HEK293T (cell line): ENCODE measurements around the gene RFLNA.

Experiments used
- CTCF ChIA-PET: fragments of 350-600 bp; formaldehyde crosslinking; extraction: SDS; loops from one replicate; lab custom pipeline; 2021; ENCODE audit warnings: antibody characterized with exemption, inconsistent platforms; lab: Yijun Ruan, JAX
- POLR2A ChIA-PET: fragments of 350-600 bp; formaldehyde crosslinking; extraction: SDS; loops from one replicate; lab custom pipeline; 2020; ENCODE audit warnings: antibody characterized with exemption, inconsistent platforms; lab: Yijun Ruan, JAX
- DNase-seq: peaks from one replicate; pipeline ENCODE4 v3.0.0; 2012; ENCODE audit warnings: mixed read lengths; ENCODE audit errors: extremely low spot score
- ARNT ChIP-seq: fragments of 450-650 bp; IDR thresholded peaks from 2 replicates; pipeline ENCODE4 v1.6.1; 2017; ENCODE audit warnings: mild to moderate bottlenecking
- BHLHE40 ChIP-seq: fragments of 450-650 bp; IDR thresholded peaks from 2 replicates; pipeline ENCODE4 v1.6.1; 2016; ENCODE audit warnings: mild to moderate bottlenecking, moderate library complexity, borderline replicate concordance
- CTBP1 ChIP-seq: fragments of 450-650 bp; IDR thresholded peaks from 2 replicates; pipeline ENCODE4 v1.6.1; 2016; ENCODE audit warnings: borderline replicate concordance
- ELF4 ChIP-seq: fragments of 450-650 bp; IDR thresholded peaks from 2 replicates; pipeline ENCODE4 v1.6.1; 2017; ENCODE audit warnings: antibody characterized with exemption
- FOXA1 ChIP-seq: fragments of 450-650 bp; IDR thresholded peaks from 2 replicates; pipeline ENCODE4 v1.6.1; 2016; ENCODE audit warnings: mild to moderate bottlenecking
- FOXK2 ChIP-seq: fragments of 450-650 bp; IDR thresholded peaks from 2 replicates; pipeline ENCODE4 v1.6.1; 2016; ENCODE audit warnings: mild to moderate bottlenecking
- FOXM1 ChIP-seq: fragments of 450-650 bp; IDR thresholded peaks from 2 replicates; pipeline ENCODE4 v1.6.1; 2017; ENCODE audit warnings: mild to moderate bottlenecking, borderline replicate concordance
- HDGF ChIP-seq: fragments of 450-650 bp; IDR thresholded peaks from 2 replicates; pipeline ENCODE4 v1.6.1; 2017; ENCODE audit warnings: antibody characterized with exemption, borderline replicate concordance
- L3MBTL2 ChIP-seq: fragments of 450-650 bp; conservative IDR thresholded peaks from 2 replicates; pipeline ENCODE4 v1.6.1; 2016; ENCODE audit warnings: mild to moderate bottlenecking
- LEF1 ChIP-seq: fragments of 450-650 bp; IDR thresholded peaks from 2 replicates; pipeline ENCODE4 v1.6.1; 2017; ENCODE audit warnings: mild to moderate bottlenecking, borderline replicate concordance
- NFRKB ChIP-seq: fragments of 450-650 bp; IDR thresholded peaks from 2 replicates; pipeline ENCODE4 v1.6.1; 2016; ENCODE audit warnings: mild to moderate bottlenecking, moderate library complexity
- PKNOX1 ChIP-seq: fragments of 450-650 bp; IDR thresholded peaks from 2 replicates; pipeline ENCODE4 v1.6.1; 2016
- SP1 ChIP-seq: fragments of 450-650 bp; IDR thresholded peaks from 2 replicates; pipeline ENCODE4 v1.6.1; 2017
- SUZ12 ChIP-seq: fragments of 450-650 bp; IDR thresholded peaks from 2 replicates; pipeline ENCODE4 v1.6.1; 2016; ENCODE audit warnings: mild to moderate bottlenecking
- TARDBP ChIP-seq: fragments of 450-650 bp; IDR thresholded peaks from 2 replicates; pipeline ENCODE4 v1.6.1; 2016
- ZNF384 ChIP-seq: fragments of 450-650 bp; IDR thresholded peaks from 2 replicates; pipeline ENCODE4 v1.6.1; 2016

RFLNA gene

DNA sequence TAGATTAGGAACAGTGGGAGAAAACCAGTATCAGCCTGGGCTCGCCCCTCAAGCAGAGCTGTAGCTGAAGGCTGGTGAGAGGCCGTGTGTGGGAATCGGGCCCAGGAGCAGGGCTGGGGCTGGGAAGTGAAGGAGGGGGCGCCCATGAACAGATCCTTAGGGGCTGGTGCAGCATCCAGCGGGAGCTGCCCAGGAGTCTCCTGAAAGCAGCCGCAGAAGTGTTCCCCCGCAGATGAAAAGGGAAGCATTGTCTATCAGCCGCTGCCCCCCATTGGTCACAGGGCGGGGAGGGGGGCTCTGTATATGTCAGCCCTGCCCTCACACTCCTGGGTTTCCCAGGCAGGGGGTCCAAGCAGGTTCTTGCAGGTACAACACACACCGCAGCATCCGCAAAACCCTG lies 15.6 kb upstream of the RFLNA start:
- POLR2A ChIA-PET: no interaction called here
- no peak for TF ChIP-seq ZNF384
- TF ChIP-seq CTBP1: no peak
- no peak for TF ChIP-seq PKNOX1
- TF ChIP-seq LEF1: no peak
- TF ChIP-seq SP1: no peak
- TF ChIP-seq FOXM1: no peak
- no peak for TF ChIP-seq L3MBTL2
- no peak for TF ChIP-seq NFRKB
- no peak for TF ChIP-seq BHLHE40
- DNase-seq: no peak
- CTCF ChIA-PET: no interaction called here

- ChIA-PET POLR2A (no interaction called here), CTCF (no interaction called here)
- no peak for DNase-seq
- TF ChIP-seq TARDBP (no peak), L3MBTL2 (no peak), LEF1 (no peak), ELF4 (no peak), ZNF384 (no peak), SUZ12 (no peak), PKNOX1 (no peak), SP1 (no peak), FOXA1 (no peak), NFRKB (no peak), HDGF (no peak), ARNT (no peak), BHLHE40 (no peak), CTBP1 (no peak), FOXM1 (no peak), FOXK2 (no peak)
Measured at GRCh38 chr12:124279846-124280360, 15.0 kb upstream of the RFLNA start.

DNA sequence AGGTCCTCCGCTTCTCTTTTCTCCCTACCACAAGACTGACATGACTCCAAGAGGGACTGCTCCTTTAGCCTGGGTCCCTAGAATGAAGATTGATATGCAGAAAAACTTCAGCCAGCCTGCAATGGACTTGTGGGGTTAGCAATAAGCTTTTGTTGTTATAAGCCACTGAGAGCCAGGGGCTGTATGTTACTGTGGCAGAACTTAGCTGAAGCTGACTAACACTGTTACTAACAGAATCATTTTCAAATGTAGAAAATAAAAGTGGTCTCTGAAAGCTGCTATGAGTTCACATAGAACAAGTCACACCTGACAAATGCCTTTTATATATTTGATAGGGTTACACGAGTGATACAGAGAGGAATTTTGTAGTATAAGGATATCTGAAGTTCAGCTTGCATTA lies 13.6 kb upstream of the RFLNA start:
- ChIA-PET CTCF (no interaction called here), POLR2A (no interaction called here)
- no peak for DNase-seq
- no peak for TF ChIP-seq CTBP1
- no peak for TF ChIP-seq TARDBP
- no peak for TF ChIP-seq NFRKB
- no peak for TF ChIP-seq LEF1
- no peak for TF ChIP-seq FOXA1
- TF ChIP-seq ARNT: no peak
- TF ChIP-seq FOXK2: no peak
- TF ChIP-seq FOXM1: no peak
- TF ChIP-seq HDGF: no peak
- no peak for TF ChIP-seq SUZ12
- no peak for TF ChIP-seq BHLHE40
- no peak for TF ChIP-seq ZNF384
- TF ChIP-seq L3MBTL2: no peak
- TF ChIP-seq PKNOX1: no peak
- no peak for TF ChIP-seq SP1
- TF ChIP-seq ELF4: no peak

DNA sequence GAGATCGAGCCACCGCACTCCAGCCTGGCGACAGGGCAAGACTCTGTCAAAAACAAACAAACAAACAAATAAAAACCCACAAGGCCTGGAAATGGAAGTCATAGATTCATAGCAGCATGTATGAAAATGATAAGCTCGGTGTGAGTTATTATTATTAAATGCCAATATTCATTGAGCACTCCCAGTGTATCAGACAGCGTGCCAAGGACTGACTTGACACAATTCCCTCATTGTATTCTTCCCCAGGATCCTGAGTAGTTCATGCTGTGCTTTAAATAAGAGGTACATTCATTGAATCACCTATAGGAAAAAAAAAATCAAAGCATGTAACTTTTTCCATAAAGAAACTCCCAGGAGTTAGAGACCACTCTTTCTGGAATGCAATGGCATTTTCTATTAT lies 12.6 kb upstream of the RFLNA start:
- ChIA-PET POLR2A (no interaction called here), CTCF (no interaction called here)
- TF ChIP-seq FOXA1 (no peak), ZNF384 (no peak), L3MBTL2 (no peak), PKNOX1 (no peak), BHLHE40 (no peak), CTBP1 (no peak), ELF4 (no peak), LEF1 (no peak), NFRKB (no peak), HDGF (no peak), FOXM1 (no peak), ARNT (no peak), FOXK2 (no peak)
- no peak for DNase-seq

GRCh38 chr12:124283326-124283725 lies 11.6 kb upstream of the RFLNA start:
- ChIA-PET CTCF (interaction anchor here (1.2 kb wide), 1 partner anchor 9 kb away, joined by 3 read pairs; no protein-coding TSS in a partner anchor), POLR2A (no interaction called here)
- TF ChIP-seq TARDBP (no peak), ELF4 (no peak)
- DNase-seq: no peak

DNA sequence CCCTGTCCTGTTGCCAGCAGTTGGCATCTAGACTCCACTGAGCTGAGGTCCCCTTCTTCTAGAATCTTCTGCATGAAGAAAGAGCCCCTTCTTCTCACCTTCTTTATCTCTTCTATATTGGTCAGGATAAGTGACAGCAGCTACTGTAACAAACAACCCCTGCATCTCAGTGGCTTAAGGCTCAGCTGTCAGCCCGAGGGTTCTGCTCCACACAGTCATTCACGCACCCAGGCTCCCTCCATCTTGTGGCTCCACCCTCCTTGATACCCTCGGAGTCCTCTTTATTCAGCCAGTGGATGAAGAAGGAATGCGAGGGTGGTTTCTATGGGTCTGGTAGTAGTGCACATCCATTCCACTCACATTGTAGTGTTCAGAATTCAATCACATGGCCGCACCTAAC lies 10.5 kb upstream of the RFLNA start:
- CTCF ChIA-PET: interaction anchor here (1.2 kb wide), 1 partner anchor 10 kb away, joined by 3 read pairs; no protein-coding TSS in a partner anchor

More for the DNA sequence above, 10.5 kb upstream of the RFLNA start:
- TF ChIP-seq TARDBP: no peak
- no peak for DNase-seq
- POLR2A ChIA-PET: no interaction called here
